HepG2 (cell line): Measurements from ENCODE around the gene MYCBP2. TPM values are rescaled to one million over a fixed set of nuclear protein-coding genes. Genes with fewer than 3 reads are reported as not detected.

Experiments
- ATAC-seq: fragments of 200-7000 bp; cut with Tn5 transposase; 3 replicates; pipeline ENCODE4 v1.9.1; 2020; ENCODE audit warnings: mild to moderate bottlenecking, moderate library complexity
- BruUV-seq: library from RNA; stranded (reverse); fragments of 400-500 nt; replicated peaks from 2 replicates; lab custom pipeline; 2021; lab: Mats Ljungman, UMichigan
- CTCF ChIA-PET: fragments of 300-600 bp; formaldehyde crosslinking; extraction: SDS; loops from one replicate; lab custom pipeline; 2021; ENCODE audit warnings: low total read pairs, inconsistent platforms, low intra/inter-chr PET ratio; lab: Yijun Ruan, JAX
- POLR2A ChIA-PET: fragments of 350-600 bp; sonication (Branson Sonifier 250); formaldehyde crosslinking; loops from one replicate; lab custom pipeline; 2020; ENCODE audit warnings: antibody characterized with exemption, inconsistent platforms; lab: Yijun Ruan, JAX
- DNase-seq: peaks from one replicate; pipeline ENCODE4 v3.0.0-alpha.2; 2015; ENCODE audit warnings: low spot score
- FAIRE-seq: peaks from 3 replicates; lab custom pipeline; 2011; peaks lifted over from hg19 to GRCh38; lab: Jason Lieb, UNC
- H2AFZ ChIP-seq: one replicate; pipeline ENCODE4 v1.6.1; 2011; ENCODE audit warnings: low read length, inconsistent platforms
- H3K27ac ChIP-seq: fragments of 300-600 bp; 3 replicates; pipeline ENCODE4 v1.8.0; 2011; ENCODE audit warnings: mixed run types, mild to moderate bottlenecking, mixed read lengths, low read length, inconsistent platforms; ENCODE audit not compliant: insufficient read depth; ENCODE audit errors: extremely low read length
- H3K27me3 ChIP-seq, 2 experiments: fragments of 200-600 bp in 1 of 2; 2 replicates in 1 of 2; 3 replicates in 1 of 2; pipeline versions ENCODE4 v1.6.0 to v1.8.0; 2011; ENCODE audit warnings: low read length in 2 of 2, mild to moderate bottlenecking in 2 of 2, moderate library complexity in 2 of 2, inconsistent platforms in 1 of 2; ENCODE audit not compliant: insufficient read depth in 2 of 2, control insufficient read depth in 1 of 2
- H3K36me3 ChIP-seq, 2 experiments: fragments of 200-600 bp in 1 of 2; replicated peaks in 1 of 2; 2 replicates in 1 of 2; 3 replicates in 1 of 2; pipeline versions ENCODE4 v1.5.1 to v1.8.0; 2011; ENCODE audit warnings: low read length in 2 of 2, inconsistent platforms in 1 of 2; ENCODE audit not compliant: insufficient read depth in 2 of 2, control insufficient read depth in 1 of 2
- H3K4me1 ChIP-seq: 2 replicates; pipeline ENCODE4 v1.5.1; 2012; ENCODE audit warnings: low read length, inconsistent platforms; ENCODE audit not compliant: insufficient read depth
- H3K4me2 ChIP-seq: 2 replicates; pipeline ENCODE4 v1.6.0; 2011; ENCODE audit warnings: low read depth, low read length, inconsistent platforms
- H3K4me3 ChIP-seq, 3 experiments: fragments of 200-600 bp in 1 of 3; sonication (generic), shearing (Covaris generic) in 1 of 3; replicated peaks in 1 of 3; 2 replicates each; pipeline ENCODE4 v1.5.1; 2011 to 2016; ENCODE audit warnings: low read length in 3 of 3, inconsistent platforms in 2 of 3, low read depth in 2 of 3, mild to moderate bottlenecking in 2 of 3, control low read depth in 1 of 3, mixed read lengths in 1 of 3; ENCODE audit not compliant: insufficient read depth in 1 of 3
- H3K79me2 ChIP-seq: one replicate; pipeline ENCODE4 v1.6.1; 2011; ENCODE audit warnings: low read length, inconsistent platforms; ENCODE audit not compliant: insufficient read depth
- H3K9ac ChIP-seq: 2 replicates; pipeline ENCODE4 v1.6.0; 2011; ENCODE audit warnings: mild to moderate bottlenecking, low read depth, low read length, inconsistent platforms; ENCODE audit not compliant: insufficient read depth
- H3K9me3 ChIP-seq: 2 replicates; pipeline ENCODE4 v1.5.1; 2012; ENCODE audit warnings: mild to moderate bottlenecking, low read length
- H4K20me1 ChIP-seq: 2 replicates; pipeline ENCODE4 v1.6.0; 2011; ENCODE audit warnings: inconsistent platforms, mild to moderate bottlenecking, low read length, moderate library complexity; ENCODE audit not compliant: insufficient read depth
- ATF1 ChIP-seq: IDR thresholded peaks from 2 replicates; pipeline ENCODE4 v1.6.1; 2016; ENCODE audit warnings: mild to moderate bottlenecking, control low read depth
- DDIT3 ChIP-seq: sonication (generic); formaldehyde crosslinking; IDR thresholded peaks from 2 replicates; pipeline ENCODE4 v1.4.0; 2020; ENCODE audit warnings: mild to moderate bottlenecking, missing genetic modification reagents
- NCOA1 ChIP-seq: sonication (generic); formaldehyde crosslinking; IDR thresholded peaks from 2 replicates; pipeline ENCODE4 v1.9.0; 2021; ENCODE audit warnings: missing genetic modification reagents
- SALL1 ChIP-seq: sonication (generic); formaldehyde crosslinking; IDR thresholded peaks from 2 replicates; pipeline ENCODE4 v1.8.0; 2022; ENCODE audit warnings: mild to moderate bottlenecking, missing genetic modification reagents
- ZFX ChIP-seq: sonication (generic); formaldehyde crosslinking; IDR thresholded peaks from 2 replicates; pipeline ENCODE4 v1.4.0; 2020; ENCODE audit warnings: mild to moderate bottlenecking, low read depth, missing genetic modification reagents, moderate library complexity
- ZNF501 ChIP-seq: sonication (generic); formaldehyde crosslinking; IDR thresholded peaks from 2 replicates; pipeline ENCODE4 v1.5.1; 2020; ENCODE audit warnings: mild to moderate bottlenecking, moderate library complexity, missing genetic modification reagents
- ZNF598 ChIP-seq: sonication (generic); formaldehyde crosslinking; IDR thresholded peaks from 2 replicates; pipeline ENCODE4 v1.5.1; 2020; ENCODE audit warnings: mild to moderate bottlenecking, missing genetic modification reagents, borderline replicate concordance
- ZNF776 ChIP-seq: sonication (generic); formaldehyde crosslinking; IDR thresholded peaks from 2 replicates; pipeline ENCODE4 v1.4.0; 2020; ENCODE audit warnings: mild to moderate bottlenecking, missing genetic modification reagents
- ZSCAN12 ChIP-seq: sonication (generic); formaldehyde crosslinking; IDR thresholded peaks from 2 replicates; pipeline ENCODE4 v1.9.0; 2021; ENCODE audit warnings: mild to moderate bottlenecking, missing genetic modification reagents
- WGBS: methylation state at CpG from one replicate; pipeline ENCODE4 v1.1.6; 2017; ENCODE audit warnings: low lambda C conversion rate; 5-methylcytosine and 5-hydroxymethylcytosine counted together
- in situ Hi-C: cut with HindIII; loops from 2 replicates; pipeline ENCODE4 v1.10.0; 2017; ENCODE audit warnings: low pct_unique_long_range_greater_than_20kb; ENCODE audit not compliant: extremely low pct_ligation_motif_present
- intact Hi-C: fragments of 100-400 bp; cut with micrococcal nuclease; formaldehyde crosslinking; loops from one replicate; pipeline ENCODE4 v1.10.0; 2022; ENCODE audit not compliant: unreplicated experiment
- polyA plus RNA-seq, 8 experiments: library from polyadenylated mRNA; depleted of rRNA in 3 of 8; stranded (reverse) in 7 of 8; unstranded in 1 of 8; fragments of >200 nt; fragmentation: Illumina TruSeq in 4 of 8; extraction: Trizol in 4 of 8; gene quantifications; 2 replicates each; pipeline versions ENCODE4 v1.2.1 to v1.2.3, GENCODE V29; 2011 to 2016; ENCODE audit warnings: low read depth in 4 of 8, missing spikeins in 1 of 8, mixed read lengths in 1 of 8; ENCODE audit not compliant: insufficient read depth in 1 of 8
- total RNA-seq, 5 experiments: library from RNA; depleted of rRNA; stranded (reverse); fragments of >200 nt; fragmentation: Illumina TruSeq; extraction: Trizol; gene quantifications; 2 replicates each; pipeline ENCODE4 v1.2.3, GENCODE V29; 2016; ENCODE audit warnings: low read depth in 1 of 5
- TF ChIP-seq, protein P1 (sequence below): sonication (generic); formaldehyde crosslinking; IDR thresholded peaks from 2 replicates; pipeline ENCODE4 v1.5.1; 2020; ENCODE audit warnings: mild to moderate bottlenecking, moderate library complexity, missing genetic modification reagents
- TF ChIP-seq, protein P2 (sequence below): sonication (generic); formaldehyde crosslinking; IDR thresholded peaks from 2 replicates; pipeline ENCODE4 v1.4.0; 2020; ENCODE audit warnings: mild to moderate bottlenecking, missing genetic modification reagents, borderline replicate concordance

MYCBP2 gene
- total and polyA plus RNA-seq, 2 of the 13 experiments (the other 11 are each of a cell fraction or from before 2014, with no cell fraction given): 16.3 to 35.3 TPM

- H3K9me3 ChIP-seq: no peaks in the 10 kb centered on the region
- ATAC-seq: no peak
- no peak overlapping the region for H2AFZ ChIP-seq
- TF ChIP-seq DDIT3 (CRISPR knock-in tag) (no peak), NCOA1 (CRISPR knock-in tag) (no peak)
- DNase-seq: no peak
- no peak overlapping the region for H3K9ac ChIP-seq
- no peaks in the 10 kb centered on the region for H3K79me2 ChIP-seq
- no peaks in the 10 kb centered on the region for H3K27me3 ChIP-seq
- H3K4me3 ChIP-seq: no peak overlapping the region
- POLR2A ChIA-PET: no interaction called here
- H3K27ac ChIP-seq: no peak overlapping the region
- CTCF ChIA-PET: no interaction called here
- BruUV-seq: no TSS peak
- H3K4me2 ChIP-seq: no peak overlapping the region
- no peaks in the 10 kb centered on the region for H4K20me1 ChIP-seq
- H3K4me1 ChIP-seq: no peaks in the 10 kb centered on the region
- peaks cover 0 to 9% of the 10 kb centered on the region in 2 experiments; a peak in 1 of 5 replicates for H3K36me3 ChIP-seq
- no peak for FAIRE-seq
- intact Hi-C loops: no loop called here
- 100% methylated on average over 1 of the region's 1 CpG for WGBS
- in situ Hi-C loops: no loop called here
Observed at GRCh38 chr13:77124423-77124822, 202.5 kb downstream of the MYCBP2 start.

GRCh38 chr13:77118134-77118533 is 208.8 kb downstream of the MYCBP2 start:
- FAIRE-seq: no peak
- no peaks in the 10 kb centered on the region for H3K79me2 ChIP-seq
- 99% methylated on average over 3 of the region's 3 CpGs for WGBS
- no peak overlapping the region for H3K4me2 ChIP-seq
- in situ Hi-C loops (no loop called here), intact Hi-C loops (no loop called here)
- H3K4me1 ChIP-seq: no peaks in the 10 kb centered on the region
- H2AFZ ChIP-seq: no peak overlapping the region
- H3K9me3 ChIP-seq: no peaks in the 10 kb centered on the region
- ChIA-PET POLR2A (no interaction called here), CTCF (no interaction called here)
- no peak overlapping the region for H3K4me3 ChIP-seq
- H3K27me3 ChIP-seq: no peaks in the 10 kb centered on the region
- DNase-seq: no peak
- no TSS peak for BruUV-seq
- no peak overlapping the region for H3K27ac ChIP-seq
- H4K20me1 ChIP-seq: no peaks in the 10 kb centered on the region
- no peak for ATAC-seq
- no peak overlapping the region for H3K9ac ChIP-seq
- H3K36me3 ChIP-seq: peaks cover 0 to 2% of the 10 kb centered on the region in 2 experiments; a peak in 2 of 5 replicates
- TF ChIP-seq ZNF501: no peak
- TF ChIP-seq ZNF776: no peak
- no peak for TF ChIP-seq ZSCAN12
- TF ChIP-seq ZFX (CRISPR knock-in tag): no peak
- TF ChIP-seq ATF1 (CRISPR knock-in tag): no peak
- TF ChIP-seq SALL1 (CRISPR knock-in tag): no peak
- TF ChIP-seq, protein P1, sequence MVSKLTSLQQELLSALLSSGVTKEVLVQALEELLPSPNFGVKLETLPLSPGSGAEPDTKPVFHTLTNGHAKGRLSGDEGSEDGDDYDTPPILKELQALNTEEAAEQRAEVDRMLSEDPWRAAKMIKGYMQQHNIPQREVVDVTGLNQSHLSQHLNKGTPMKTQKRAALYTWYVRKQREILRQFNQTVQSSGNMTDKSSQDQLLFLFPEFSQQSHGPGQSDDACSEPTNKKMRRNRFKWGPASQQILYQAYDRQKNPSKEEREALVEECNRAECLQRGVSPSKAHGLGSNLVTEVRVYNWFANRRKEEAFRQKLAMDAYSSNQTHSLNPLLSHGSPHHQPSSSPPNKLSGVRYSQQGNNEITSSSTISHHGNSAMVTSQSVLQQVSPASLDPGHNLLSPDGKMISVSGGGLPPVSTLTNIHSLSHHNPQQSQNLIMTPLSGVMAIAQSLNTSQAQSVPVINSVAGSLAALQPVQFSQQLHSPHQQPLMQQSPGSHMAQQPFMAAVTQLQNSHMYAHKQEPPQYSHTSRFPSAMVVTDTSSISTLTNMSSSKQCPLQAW (CRISPR knock-in tag): no peak
- TF ChIP-seq ZNF598 (CRISPR knock-in tag): no peak
- TF ChIP-seq, protein P2, sequence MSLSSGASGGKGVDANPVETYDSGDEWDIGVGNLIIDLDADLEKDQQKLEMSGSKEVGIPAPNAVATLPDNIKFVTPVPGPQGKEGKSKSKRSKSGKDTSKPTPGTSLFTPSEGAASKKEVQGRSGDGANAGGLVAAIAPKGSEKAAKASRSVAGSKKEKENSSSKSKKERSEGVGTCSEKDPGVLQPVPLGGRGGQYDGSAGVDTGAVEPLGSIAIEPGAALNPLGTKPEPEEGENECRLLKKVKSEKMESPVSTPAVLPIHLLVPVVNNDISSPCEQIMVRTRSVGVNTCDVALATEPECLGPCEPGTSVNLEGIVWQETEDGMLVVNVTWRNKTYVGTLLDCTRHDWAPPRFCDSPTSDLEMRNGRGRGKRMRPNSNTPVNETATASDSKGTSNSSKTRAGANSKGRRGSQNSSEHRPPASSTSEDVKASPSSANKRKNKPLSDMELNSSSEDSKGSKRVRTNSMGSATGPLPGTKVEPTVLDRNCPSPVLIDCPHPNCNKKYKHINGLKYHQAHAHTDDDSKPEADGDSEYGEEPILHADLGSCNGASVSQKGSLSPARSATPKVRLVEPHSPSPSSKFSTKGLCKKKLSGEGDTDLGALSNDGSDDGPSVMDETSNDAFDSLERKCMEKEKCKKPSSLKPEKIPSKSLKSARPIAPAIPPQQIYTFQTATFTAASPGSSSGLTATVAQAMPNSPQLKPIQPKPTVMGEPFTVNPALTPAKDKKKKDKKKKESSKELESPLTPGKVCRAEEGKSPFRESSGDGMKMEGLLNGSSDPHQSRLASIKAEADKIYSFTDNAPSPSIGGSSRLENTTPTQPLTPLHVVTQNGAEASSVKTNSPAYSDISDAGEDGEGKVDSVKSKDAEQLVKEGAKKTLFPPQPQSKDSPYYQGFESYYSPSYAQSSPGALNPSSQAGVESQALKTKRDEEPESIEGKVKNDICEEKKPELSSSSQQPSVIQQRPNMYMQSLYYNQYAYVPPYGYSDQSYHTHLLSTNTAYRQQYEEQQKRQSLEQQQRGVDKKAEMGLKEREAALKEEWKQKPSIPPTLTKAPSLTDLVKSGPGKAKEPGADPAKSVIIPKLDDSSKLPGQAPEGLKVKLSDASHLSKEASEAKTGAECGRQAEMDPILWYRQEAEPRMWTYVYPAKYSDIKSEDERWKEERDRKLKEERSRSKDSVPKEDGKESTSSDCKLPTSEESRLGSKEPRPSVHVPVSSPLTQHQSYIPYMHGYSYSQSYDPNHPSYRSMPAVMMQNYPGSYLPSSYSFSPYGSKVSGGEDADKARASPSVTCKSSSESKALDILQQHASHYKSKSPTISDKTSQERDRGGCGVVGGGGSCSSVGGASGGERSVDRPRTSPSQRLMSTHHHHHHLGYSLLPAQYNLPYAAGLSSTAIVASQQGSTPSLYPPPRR (CRISPR knock-in tag): no peak
